Measurements from ENCODE around the gene TRIM2. TPM values are rescaled to one million over a fixed set of nuclear protein-coding genes. Genes with fewer than 3 reads are reported as not detected.
A peak's percentile ranks its signal among the peaks of the same experiment; 100 is the strongest.

TRIM2 gene
- total RNA-seq, 1 donor from 2014 or later = 51.8 TPM

GRCh38 chr4:153295131-153295755 is 91.0 kb downstream of the TRIM2 start:
- peaks cover 14% of the 10 kb centered on the region for H3K4me1 Mint-ChIP-seq (ENCODE audit: low read depth, unreplicated experiment)
- Histone ChIP-seq H3K9ac (ENCODE audit: low read length) (no peak overlapping the region), H3K4me3 (ENCODE audit: insufficient read depth, low read depth, low read length) (no peak overlapping the region), H3K27me3 (ENCODE audit: insufficient read depth, low read length) (no peaks in the 10 kb centered on the region), H4K20me1 (ENCODE audit: insufficient read depth, low read length) (no peaks in the 10 kb centered on the region), H3K27ac (ENCODE audit: low read depth, low read length) (no peak overlapping the region), H3K4me1 (ENCODE audit: insufficient read depth, low read length) (no peaks in the 10 kb centered on the region), H2AFZ (ENCODE audit: low read depth, low read length) (no peak overlapping the region), H3K79me2 (ENCODE audit: insufficient read depth, low read length) (no peaks in the 10 kb centered on the region), H3K4me2 (ENCODE audit: low read length) (no peak overlapping the region), H3K9me3 (ENCODE audit: insufficient read depth, low read depth, low read length) (no peaks in the 10 kb centered on the region), H3K36me3 (ENCODE audit: insufficient read depth, low read length) (no peaks in the 10 kb centered on the region)
- no peak for DNase-seq (ENCODE audit: low read depth)
- no peak overlapping the region for H3K27ac Mint-ChIP-seq (ENCODE audit: unreplicated experiment)
- FAIRE-seq = no peak
- H3K4me3 Mint-ChIP-seq (ENCODE audit: unreplicated experiment) = no peak overlapping the region
- peaks cover 54% of the 10 kb centered on the region for H3K36me3 Mint-ChIP-seq (ENCODE audit: low read depth, unreplicated experiment)
- no peaks in the 10 kb centered on the region for H3K27me3 Mint-ChIP-seq (ENCODE audit: low read depth, unreplicated experiment)
- TF ChIP-seq CTCF (IDR thresholded peaks at IDR 0.05; ENCODE audit: insufficient read depth, low read depth, low read length) (no peak), EZH2 (IDR thresholded peaks at IDR 0.05; ENCODE audit: insufficient read depth, low read length) (no peak)
- peaks cover 8% of the 10 kb centered on the region for H3K9me3 Mint-ChIP-seq (ENCODE audit: unreplicated experiment)

GRCh38 chr4:153296040-153296823 is 92.0 kb downstream of the TRIM2 start:
- Mint-ChIP-seq H3K27me3 (ENCODE audit: low read depth, unreplicated experiment) (no peaks in the 10 kb centered on the region), H3K27ac (ENCODE audit: unreplicated experiment) (no peak overlapping the region), H3K9me3 (ENCODE audit: unreplicated experiment) (peaks cover 10% of the 10 kb centered on the region), H3K4me3 (ENCODE audit: unreplicated experiment) (no peak overlapping the region), H3K36me3 (ENCODE audit: low read depth, unreplicated experiment) (peaks cover 53% of the 10 kb centered on the region), H3K4me1 (ENCODE audit: low read depth, unreplicated experiment) (peaks cover 14% of the 10 kb centered on the region)
- Histone ChIP-seq H3K79me2 (ENCODE audit: insufficient read depth, low read length) (no peaks in the 10 kb centered on the region), H3K36me3 (ENCODE audit: insufficient read depth, low read length) (no peaks in the 10 kb centered on the region), H3K9ac (ENCODE audit: low read length) (no peak overlapping the region), H3K4me1 (ENCODE audit: insufficient read depth, low read length) (no peaks in the 10 kb centered on the region), H3K27ac (ENCODE audit: low read depth, low read length) (no peak overlapping the region), H3K4me3 (ENCODE audit: insufficient read depth, low read depth, low read length) (no peak overlapping the region), H3K4me2 (ENCODE audit: low read length) (no peak overlapping the region), H3K9me3 (ENCODE audit: insufficient read depth, low read depth, low read length) (no peaks in the 10 kb centered on the region), H3K27me3 (ENCODE audit: insufficient read depth, low read length) (no peaks in the 10 kb centered on the region), H2AFZ (ENCODE audit: low read depth, low read length) (no peak overlapping the region), H4K20me1 (ENCODE audit: insufficient read depth, low read length) (no peaks in the 10 kb centered on the region)
- TF ChIP-seq CTCF (IDR thresholded peaks at IDR 0.05; ENCODE audit: insufficient read depth, low read depth, low read length) (no peak), EZH2 (IDR thresholded peaks at IDR 0.05; ENCODE audit: insufficient read depth, low read length) (no peak)
- FAIRE-seq = no peak
- DNase-seq (ENCODE audit: low read depth) = peak; percentile 47

- Histone ChIP-seq H3K27ac (ENCODE audit: low read depth, low read length) (no peak overlapping the region), H3K9me3 (ENCODE audit: insufficient read depth, low read depth, low read length) (no peaks in the 10 kb centered on the region), H3K4me2 (ENCODE audit: low read length) (no peak overlapping the region), H2AFZ (ENCODE audit: low read depth, low read length) (no peak overlapping the region), H4K20me1 (ENCODE audit: insufficient read depth, low read length) (no peaks in the 10 kb centered on the region), H3K36me3 (ENCODE audit: insufficient read depth, low read length) (no peaks in the 10 kb centered on the region), H3K4me1 (ENCODE audit: insufficient read depth, low read length) (no peaks in the 10 kb centered on the region), H3K4me3 (ENCODE audit: insufficient read depth, low read depth, low read length) (no peak overlapping the region), H3K27me3 (ENCODE audit: insufficient read depth, low read length) (no peaks in the 10 kb centered on the region), H3K79me2 (ENCODE audit: insufficient read depth, low read length) (no peaks in the 10 kb centered on the region), H3K9ac (ENCODE audit: low read length) (no peak overlapping the region)
- H3K27me3 Mint-ChIP-seq (ENCODE audit: low read depth, unreplicated experiment) = no peaks in the 10 kb centered on the region
- H3K27ac Mint-ChIP-seq (ENCODE audit: unreplicated experiment) = no peak overlapping the region
- DNase-seq (ENCODE audit: low read depth) (no peak), FAIRE-seq (no peak)
- peaks cover 14% of the 10 kb centered on the region for H3K4me1 Mint-ChIP-seq (ENCODE audit: low read depth, unreplicated experiment)
- no peak for TF ChIP-seq EZH2 (IDR thresholded peaks at IDR 0.05; ENCODE audit: insufficient read depth, low read length)
- H3K9me3 Mint-ChIP-seq (ENCODE audit: unreplicated experiment) = peaks cover 16% of the 10 kb centered on the region
- H3K4me3 Mint-ChIP-seq (ENCODE audit: unreplicated experiment) = no peak overlapping the region
- H3K36me3 Mint-ChIP-seq (ENCODE audit: low read depth, unreplicated experiment) = peaks cover 59% of the 10 kb centered on the region
Measured at GRCh38 chr4:153297116-153297515, 92.9 kb downstream of the TRIM2 start.

All from astrocyte (in vitro differentiated cells and primary cell).